Fibroblast of pulmonary artery (primary cell): Measurements from ENCODE around the gene VCPKMT.

Experiments used
- DNase-seq: peaks from one replicate; pipeline ENCODE4 v3.0.0-alpha.2; 2010; ENCODE audit warnings: low read depth
- H3K4me3 ChIP-seq: replicated peaks from 2 replicates; pipeline ENCODE4 v1.5.1; 2011; ENCODE audit warnings: low read depth, mild to moderate bottlenecking, control low read depth, low read length, moderate library complexity
- TF ChIP-seq, protein P1 (sequence below): IDR thresholded peaks from 2 replicates; pipeline ENCODE4 v1.5.1; 2011; ENCODE audit warnings: mild to moderate bottlenecking, control low read depth, low read length, inconsistent platforms; ENCODE audit errors: missing control alignments

Gene VCPKMT

DNA sequence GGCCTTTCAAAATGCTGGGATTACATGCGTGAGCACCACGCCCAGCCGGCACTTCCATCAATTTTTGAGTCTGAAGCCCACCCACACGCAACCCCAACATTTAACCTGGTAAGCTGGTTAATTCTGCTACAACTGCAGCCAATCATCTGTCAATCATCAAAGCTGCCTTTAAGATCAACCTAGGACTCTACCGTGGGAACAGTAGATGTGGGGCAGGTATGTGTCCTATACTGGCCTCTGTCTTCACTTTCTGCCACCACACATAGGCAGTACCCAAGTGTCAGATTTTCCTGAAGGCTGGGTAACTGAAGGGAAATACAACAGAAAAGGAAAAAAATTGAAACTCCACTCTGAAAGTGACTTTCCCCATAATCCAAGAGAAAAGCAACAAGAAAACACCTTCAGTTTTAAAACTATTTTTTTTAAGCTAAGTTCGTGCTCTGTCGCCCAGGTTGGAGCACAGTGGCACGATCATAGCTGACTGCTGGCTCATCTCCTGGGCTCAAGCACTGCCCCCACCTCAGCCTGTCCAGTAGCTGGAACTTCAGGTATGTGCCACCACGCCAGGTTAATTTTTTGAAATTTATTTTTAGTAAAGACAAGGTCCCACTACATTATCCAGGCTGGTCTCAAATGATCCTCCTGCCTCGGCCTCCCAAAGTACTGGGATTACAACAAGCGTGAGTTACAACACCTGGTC is 22.2 kb downstream of the VCPKMT start:
- TF ChIP-seq, protein P1, sequence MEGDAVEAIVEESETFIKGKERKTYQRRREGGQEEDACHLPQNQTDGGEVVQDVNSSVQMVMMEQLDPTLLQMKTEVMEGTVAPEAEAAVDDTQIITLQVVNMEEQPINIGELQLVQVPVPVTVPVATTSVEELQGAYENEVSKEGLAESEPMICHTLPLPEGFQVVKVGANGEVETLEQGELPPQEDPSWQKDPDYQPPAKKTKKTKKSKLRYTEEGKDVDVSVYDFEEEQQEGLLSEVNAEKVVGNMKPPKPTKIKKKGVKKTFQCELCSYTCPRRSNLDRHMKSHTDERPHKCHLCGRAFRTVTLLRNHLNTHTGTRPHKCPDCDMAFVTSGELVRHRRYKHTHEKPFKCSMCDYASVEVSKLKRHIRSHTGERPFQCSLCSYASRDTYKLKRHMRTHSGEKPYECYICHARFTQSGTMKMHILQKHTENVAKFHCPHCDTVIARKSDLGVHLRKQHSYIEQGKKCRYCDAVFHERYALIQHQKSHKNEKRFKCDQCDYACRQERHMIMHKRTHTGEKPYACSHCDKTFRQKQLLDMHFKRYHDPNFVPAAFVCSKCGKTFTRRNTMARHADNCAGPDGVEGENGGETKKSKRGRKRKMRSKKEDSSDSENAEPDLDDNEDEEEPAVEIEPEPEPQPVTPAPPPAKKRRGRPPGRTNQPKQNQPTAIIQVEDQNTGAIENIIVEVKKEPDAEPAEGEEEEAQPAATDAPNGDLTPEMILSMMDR = no peak
- no peak overlapping the region for H3K4me3 ChIP-seq
- no peak for DNase-seq

DNA sequence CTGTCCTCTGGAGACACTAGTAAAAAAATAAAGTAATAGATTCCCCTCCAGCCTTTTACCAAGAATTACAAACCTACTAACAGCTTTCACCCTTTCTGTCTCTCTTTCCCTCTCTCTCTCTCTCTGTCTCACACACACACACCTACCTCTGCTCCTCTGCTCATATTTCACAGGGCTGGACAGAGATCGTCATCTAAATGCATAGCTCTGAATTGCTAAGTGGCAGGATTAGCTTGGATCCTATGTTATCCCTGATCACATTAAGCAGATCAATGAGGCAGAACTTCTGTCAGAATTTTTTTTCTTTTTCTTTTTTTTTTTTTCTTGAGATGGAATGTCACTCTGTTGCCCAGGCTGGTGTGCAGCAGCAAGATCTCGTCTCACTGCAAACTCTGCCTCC is 22.9 kb downstream of the VCPKMT start:
- TF ChIP-seq, protein P1 = no peak
- DNase-seq = no peak
- no peak overlapping the region for H3K4me3 ChIP-seq

DNA sequence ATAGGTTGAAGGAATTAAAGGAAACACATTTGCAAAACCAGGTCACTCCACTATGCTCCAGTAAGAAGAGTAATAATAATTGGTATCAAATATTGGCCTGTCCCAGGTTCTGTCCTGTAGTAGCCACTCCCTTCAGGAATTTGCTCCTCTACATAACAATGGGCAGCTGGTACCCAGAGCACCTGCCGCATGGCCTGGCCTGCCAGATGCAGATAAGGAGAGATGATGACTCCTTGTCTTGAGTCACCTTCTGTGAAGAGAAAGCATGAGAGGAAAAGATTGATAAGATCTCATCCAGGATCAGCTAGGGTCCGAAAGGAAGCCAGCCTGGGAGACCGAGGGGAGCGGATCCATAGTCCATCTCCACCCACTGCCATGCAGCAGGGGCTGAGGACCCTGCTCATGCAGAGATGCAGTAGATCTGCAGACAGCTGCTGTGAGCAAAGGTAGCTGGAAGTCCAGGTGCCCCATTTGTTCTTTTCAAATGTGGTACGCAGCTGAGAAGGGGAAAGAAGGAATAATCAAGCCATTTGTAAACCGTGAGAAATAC is 24.3 kb downstream of the VCPKMT start:
- DNase-seq = no peak
- no peak overlapping the region for H3K4me3 ChIP-seq
- TF ChIP-seq, protein P1 = no peak

DNA sequence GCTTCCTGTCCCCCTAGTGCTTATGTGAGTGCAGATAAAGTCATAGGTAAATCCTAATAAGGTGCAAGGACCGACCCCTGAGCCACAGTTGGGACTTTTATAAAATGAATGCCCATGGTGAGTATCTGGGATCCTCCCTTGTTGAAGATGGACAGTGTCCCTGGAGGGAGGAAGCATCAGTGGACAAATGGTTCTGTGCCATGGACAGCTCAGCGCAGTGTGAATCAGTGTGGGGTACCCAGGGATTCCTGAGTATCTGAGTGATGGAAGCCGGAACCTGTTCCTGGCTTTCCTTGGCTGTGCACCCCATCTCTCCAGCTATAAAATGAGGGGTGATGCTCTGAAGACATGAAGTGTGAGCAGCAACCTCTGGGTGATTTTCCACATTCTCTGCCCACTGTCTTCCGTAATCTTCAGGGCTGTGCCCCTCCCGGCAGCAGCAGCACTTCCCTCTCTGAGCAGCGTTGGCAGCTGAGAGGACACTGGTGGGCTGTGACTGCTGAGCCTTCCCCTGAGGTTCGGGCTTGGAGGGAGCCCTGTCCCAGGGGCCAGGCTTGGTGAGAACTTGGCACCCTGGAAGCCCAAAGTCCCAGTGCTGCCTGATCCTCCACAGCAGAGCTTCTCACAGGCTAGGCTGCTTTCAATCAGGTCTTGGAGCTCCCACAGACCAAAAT is 25.0 kb downstream of the VCPKMT start:
- H3K4me3 ChIP-seq = no peak overlapping the region
- no peak for DNase-seq
- TF ChIP-seq, protein P1 = no peak

DNA sequence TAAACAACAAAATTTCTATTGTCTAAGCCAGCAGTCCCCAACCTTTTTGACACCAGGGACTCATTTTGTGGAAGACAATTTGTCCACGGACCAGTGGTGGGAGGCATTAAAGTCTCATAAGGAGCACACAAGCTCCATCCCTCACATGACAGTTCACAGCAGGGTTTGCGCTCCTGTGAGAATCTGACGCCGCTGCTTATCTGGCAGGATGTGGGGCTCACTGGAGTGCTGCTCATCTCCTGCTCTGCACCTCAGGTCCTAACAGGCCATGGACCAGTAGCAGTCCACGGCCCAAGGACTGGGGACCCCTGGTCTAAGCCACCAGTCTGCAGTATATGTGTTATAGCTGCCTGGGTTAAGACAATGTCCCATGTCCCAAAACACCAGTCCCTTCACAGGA is 27.2 kb downstream of the VCPKMT start:
- DNase-seq = no peak
- TF ChIP-seq, protein P1 = no peak
- no peak overlapping the region for H3K4me3 ChIP-seq

DNA sequence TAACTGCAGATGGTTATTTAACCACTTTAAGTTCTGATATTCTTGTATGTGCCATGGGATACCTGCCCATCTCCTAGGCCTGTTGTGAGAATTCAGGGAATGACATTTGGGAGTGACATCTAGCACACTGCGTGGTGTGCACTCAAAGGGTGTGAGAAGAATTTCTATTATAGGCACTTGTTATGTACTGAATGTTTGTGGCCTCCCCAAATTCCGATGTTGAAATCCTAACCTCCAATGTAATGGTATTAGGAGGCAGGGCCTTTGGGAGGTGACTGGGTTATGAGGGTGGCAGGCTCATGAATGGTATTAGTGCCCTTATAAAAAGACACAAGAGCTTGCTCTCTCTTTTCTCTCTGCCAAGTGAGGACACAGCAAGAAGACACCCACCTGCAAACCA is 27.6 kb downstream of the VCPKMT start:
- DNase-seq = no peak
- no peak overlapping the region for H3K4me3 ChIP-seq
- TF ChIP-seq, protein P1 = no peak

DNA sequence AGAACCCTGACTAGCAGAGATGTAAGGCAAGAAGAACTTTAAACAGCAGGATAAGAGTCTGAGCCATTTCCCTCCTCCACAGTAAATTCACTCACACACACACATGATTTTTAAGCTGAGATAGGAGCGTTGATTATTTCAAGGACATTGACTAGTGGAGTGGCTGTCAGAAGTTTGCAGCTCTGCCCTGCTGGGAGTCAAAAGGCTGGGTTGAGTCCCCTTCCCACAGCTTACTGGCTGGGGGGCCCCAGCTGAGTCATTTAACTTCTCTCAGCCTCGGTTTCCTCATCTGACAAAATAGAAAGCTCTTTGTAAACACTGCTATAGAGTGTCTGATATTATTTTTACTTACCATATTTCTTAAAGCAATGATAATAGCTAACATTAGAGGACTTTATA is 28.3 kb downstream of the VCPKMT start:
- TF ChIP-seq, protein P1 = no peak
- no peak for DNase-seq
- no peak overlapping the region for H3K4me3 ChIP-seq
